Measurements from ENCODE around the gene SLU7. TPM values are rescaled to one million over a fixed set of nuclear protein-coding genes. Genes with fewer than 3 reads are reported as not detected.

SLU7 gene
- total RNA-seq: 10 to 100 TPM; 50.9 to 55.7 TPM

- Mint-ChIP-seq H3K27me3 (ENCODE audit: low read depth) (no peaks in the 10 kb centered on the region), H3K4me1 (ENCODE audit: low read depth) (peaks cover 67% of the 10 kb centered on the region), H3K36me3 (ENCODE audit: insufficient read depth in 2 of 2) (peaks cover 12 to 13% of the 10 kb centered on the region in 2 donors), H3K27ac (peak within 1 kb of the TSS; percentile 99), H3K4me3 (peak within 1 kb of the TSS; percentile 95 to 98), H3K9me3 (no peaks in the 10 kb centered on the region)
- DNase-seq (peak; percentile 92 to 94), ATAC-seq (replicated peaks in 1 of 2) (peak; percentile 78 to 81)
Observed at GRCh38 chr5:160418561-160419457, at the start of gene SLU7. Gene SLU7, minus strand, starts transcription at chr5:160419081. Its CDS starts 3,787 bp downstream, at chr5:160415294.

GRCh38 chr5:160468363-160468975, 49.6 kb upstream of the SLU7 start:
- H3K4me3 Mint-ChIP-seq: peak overlapping the region; percentile 99
- ATAC-seq (replicated peaks in 1 of 2): no peak
- peaks cover 10 to 30% of the 10 kb centered on the region in 2 donors for H3K36me3 Mint-ChIP-seq (ENCODE audit: insufficient read depth in 2 of 2)
- no peak for DNase-seq
- H3K27ac Mint-ChIP-seq: peak overlapping the region; percentile 96
- H3K27me3 Mint-ChIP-seq (ENCODE audit: low read depth): no peaks in the 10 kb centered on the region
- H3K4me1 Mint-ChIP-seq (ENCODE audit: low read depth): peaks cover 78% of the 10 kb centered on the region
- no peaks in the 10 kb centered on the region for H3K9me3 Mint-ChIP-seq

GRCh38 chr5:160467555-160468362, 48.9 kb upstream of the SLU7 start:
- peaks cover 10 to 23% of the 10 kb centered on the region in 2 donors for H3K36me3 Mint-ChIP-seq (ENCODE audit: insufficient read depth in 2 of 2)
- H3K9me3 Mint-ChIP-seq: no peaks in the 10 kb centered on the region
- peak; percentile 92 to 93 for ATAC-seq (replicated peaks in 1 of 2)
- peak overlapping the region; percentile 99 for H3K4me3 Mint-ChIP-seq
- peaks cover 74% of the 10 kb centered on the region for H3K4me1 Mint-ChIP-seq (ENCODE audit: low read depth)
- H3K27me3 Mint-ChIP-seq (ENCODE audit: low read depth): no peaks in the 10 kb centered on the region
- DNase-seq: peak; percentile 85 to 89
- H3K27ac Mint-ChIP-seq: peak overlapping the region; percentile 96

- Mint-ChIP-seq H3K4me1 (ENCODE audit: low read depth) (peaks cover 76% of the 10 kb centered on the region), H3K27ac (peak overlapping the region; percentile 96), H3K4me3 (peak overlapping the region; percentile 99), H3K9me3 (no peaks in the 10 kb centered on the region), H3K36me3 (ENCODE audit: insufficient read depth in 2 of 2) (peaks cover 10 to 21% of the 10 kb centered on the region in 2 donors), H3K27me3 (ENCODE audit: low read depth) (no peaks in the 10 kb centered on the region)
- no peak for DNase-seq
- ATAC-seq (replicated peaks in 1 of 2): peak in 1 of 2 donors; percentile 14
Observed at GRCh38 chr5:160466889-160467554, 48.1 kb upstream of the SLU7 start.

GRCh38 chr5:160466116-160466515, 47.2 kb upstream of the SLU7 start:
- ATAC-seq (replicated peaks in 1 of 2) (no peak), DNase-seq (no peak)
- Mint-ChIP-seq H3K27ac (no peak overlapping the region), H3K4me3 (peak overlapping the region in 1 of 2 donors; percentile 14), H3K4me1 (ENCODE audit: low read depth) (peaks cover 68% of the 10 kb centered on the region), H3K9me3 (no peaks in the 10 kb centered on the region), H3K36me3 (ENCODE audit: insufficient read depth in 2 of 2) (peaks cover 10 to 18% of the 10 kb centered on the region in 2 donors), H3K27me3 (ENCODE audit: low read depth) (no peaks in the 10 kb centered on the region)

GRCh38 chr5:160464466-160464797, 45.6 kb upstream of the SLU7 start:
- Mint-ChIP-seq H3K27me3 (ENCODE audit: low read depth) (no peaks in the 10 kb centered on the region), H3K4me3 (peak overlapping the region; percentile 63 to 78), H3K27ac (peak overlapping the region; percentile 38), H3K36me3 (ENCODE audit: insufficient read depth in 2 of 2) (peaks cover 6 to 7% of the 10 kb centered on the region in 2 donors), H3K9me3 (peaks cover 0 to under 1% of the 10 kb centered on the region in 2 donors), H3K4me1 (ENCODE audit: low read depth) (peaks cover 66% of the 10 kb centered on the region)
- DNase-seq: no peak
- ATAC-seq (replicated peaks in 1 of 2): no peak

GRCh38 chr5:160463740-160464465, 45.0 kb upstream of the SLU7 start:
- no peaks in the 10 kb centered on the region for H3K27me3 Mint-ChIP-seq (ENCODE audit: low read depth)
- peak overlapping the region; percentile 26 for H3K27ac Mint-ChIP-seq
- no peak for DNase-seq
- peaks cover 2 to 3% of the 10 kb centered on the region in 2 donors for H3K36me3 Mint-ChIP-seq (ENCODE audit: insufficient read depth in 2 of 2)
- no peak for ATAC-seq (replicated peaks in 1 of 2)
- peak overlapping the region; percentile 63 to 78 for H3K4me3 Mint-ChIP-seq
- peaks cover 71% of the 10 kb centered on the region for H3K4me1 Mint-ChIP-seq (ENCODE audit: low read depth)
- peaks cover 0 to 3% of the 10 kb centered on the region in 2 donors for H3K9me3 Mint-ChIP-seq

GRCh38 chr5:160463227-160463626, 44.3 kb upstream of the SLU7 start:
- no peaks in the 10 kb centered on the region for H3K27me3 Mint-ChIP-seq (ENCODE audit: low read depth)
- H3K27ac Mint-ChIP-seq: no peak overlapping the region
- H3K36me3 Mint-ChIP-seq (ENCODE audit: insufficient read depth in 2 of 2): peaks cover 2 to 3% of the 10 kb centered on the region in 2 donors
- peaks cover 0 to 5% of the 10 kb centered on the region in 2 donors for H3K9me3 Mint-ChIP-seq
- H3K4me3 Mint-ChIP-seq: no peak overlapping the region
- H3K4me1 Mint-ChIP-seq (ENCODE audit: low read depth): peaks cover 73% of the 10 kb centered on the region
- ATAC-seq (replicated peaks in 1 of 2) (no peak), DNase-seq (no peak)

GRCh38 chr5:160462167-160462566, 43.3 kb upstream of the SLU7 start:
- peaks cover 0 to 5% of the 10 kb centered on the region in 2 donors for H3K9me3 Mint-ChIP-seq
- DNase-seq: no peak
- no peak overlapping the region for H3K27ac Mint-ChIP-seq
- peaks cover 62% of the 10 kb centered on the region for H3K4me1 Mint-ChIP-seq (ENCODE audit: low read depth)
- no peak for ATAC-seq (replicated peaks in 1 of 2)
- no peak overlapping the region for H3K4me3 Mint-ChIP-seq
- no peaks in the 10 kb centered on the region for H3K36me3 Mint-ChIP-seq (ENCODE audit: insufficient read depth in 2 of 2)
- H3K27me3 Mint-ChIP-seq (ENCODE audit: low read depth): no peaks in the 10 kb centered on the region

- Mint-ChIP-seq H3K27me3 (ENCODE audit: low read depth) (no peaks in the 10 kb centered on the region), H3K27ac (no peak overlapping the region), H3K4me1 (ENCODE audit: low read depth) (peaks cover 54% of the 10 kb centered on the region), H3K9me3 (peaks cover 0 to 5% of the 10 kb centered on the region in 2 donors), H3K36me3 (ENCODE audit: insufficient read depth in 2 of 2) (no peaks in the 10 kb centered on the region), H3K4me3 (no peak overlapping the region)
- ATAC-seq (replicated peaks in 1 of 2) (no peak), DNase-seq (no peak)
Observed at GRCh38 chr5:160461378-160461777, 42.5 kb upstream of the SLU7 start.

- no peak for ATAC-seq (replicated peaks in 1 of 2)
- no peak overlapping the region for H3K4me3 Mint-ChIP-seq
- no peak for DNase-seq
- H3K9me3 Mint-ChIP-seq: peaks cover 0 to 5% of the 10 kb centered on the region in 2 donors
- no peaks in the 10 kb centered on the region for H3K27me3 Mint-ChIP-seq (ENCODE audit: low read depth)
- peaks cover 46% of the 10 kb centered on the region for H3K4me1 Mint-ChIP-seq (ENCODE audit: low read depth)
- no peak overlapping the region for H3K27ac Mint-ChIP-seq
- no peaks in the 10 kb centered on the region for H3K36me3 Mint-ChIP-seq (ENCODE audit: insufficient read depth in 2 of 2)
Observed at GRCh38 chr5:160460377-160461049, 41.6 kb upstream of the SLU7 start.

All from activated T-cell treated with anti-CD3 and anti-CD28 coated beads, Interleukin-2, amount 50 U/mL, for 72 hours (primary cell).